Mesendoderm (in vitro differentiated cells): ENCODE results near the gene FOXJ3. TPM values are rescaled to one million over a fixed set of nuclear protein-coding genes. Genes with fewer than 3 reads are reported as not detected.

Experiments used
- DNase-seq: peaks from one replicate; pipeline ENCODE4 v3.0.0; 2013
- H2AK5ac ChIP-seq: 2 replicates; pipeline ENCODE4 v1.6.1; 2013; ENCODE audit warnings: low read length, inconsistent platforms
- H2BK120ac ChIP-seq: 2 replicates; pipeline ENCODE4 v1.6.1; 2013; ENCODE audit warnings: low read depth, mild to moderate bottlenecking, low read length, moderate library complexity, mixed read lengths
- H2BK15ac ChIP-seq: replicated peaks from 2 replicates; pipeline ENCODE4 v1.6.1; 2013; ENCODE audit warnings: low read depth, mild to moderate bottlenecking, moderate library complexity
- H2BK5ac ChIP-seq: 2 replicates; pipeline ENCODE4 v1.6.1; 2013; ENCODE audit warnings: low read length, inconsistent platforms
- H3K18ac ChIP-seq: 2 replicates; pipeline ENCODE4 v1.6.1; 2013; ENCODE audit warnings: mild to moderate bottlenecking, low read length, mixed read lengths
- H3K23ac ChIP-seq: one replicate; pipeline ENCODE4 v1.6.1; 2013; ENCODE audit warnings: low read length
- H3K27ac ChIP-seq: 2 replicates; pipeline ENCODE4 v1.5.1; 2013; ENCODE audit warnings: low read depth, mild to moderate bottlenecking, inconsistent platforms, low read length, moderate library complexity
- H3K27me3 ChIP-seq: 2 replicates; pipeline ENCODE4 v1.6.1; 2013; ENCODE audit warnings: low read length, control low read depth, mild to moderate bottlenecking, inconsistent platforms; ENCODE audit not compliant: insufficient read depth, poor library complexity
- H3K36me3 ChIP-seq: 2 replicates; pipeline ENCODE4 v1.6.1; 2013; ENCODE audit warnings: low read length, inconsistent platforms; ENCODE audit not compliant: control insufficient read depth, insufficient read depth
- H3K4ac ChIP-seq: one replicate; pipeline ENCODE4 v1.6.1; 2013; ENCODE audit warnings: low read depth, mild to moderate bottlenecking, low read length, moderate library complexity
- H3K4me1 ChIP-seq: 2 replicates; pipeline ENCODE4 v1.6.1; 2013; ENCODE audit warnings: low read depth, low read length, inconsistent platforms; ENCODE audit not compliant: control insufficient read depth
- H3K4me2 ChIP-seq: 2 replicates; pipeline ENCODE4 v1.6.1; 2013; ENCODE audit warnings: low read length
- H3K4me3 ChIP-seq: 2 replicates; pipeline ENCODE4 v1.5.1; 2013; ENCODE audit warnings: mild to moderate bottlenecking, low read length
- H3K56ac ChIP-seq: one replicate; pipeline ENCODE4 v1.6.1; 2013; ENCODE audit warnings: low read length
- H3K79me1 ChIP-seq: 2 replicates; pipeline ENCODE4 v1.6.1; 2013; ENCODE audit warnings: low read length, inconsistent platforms
- H3K79me2 ChIP-seq: 2 replicates; pipeline ENCODE4 v1.6.1; 2013; ENCODE audit warnings: mild to moderate bottlenecking, low read length; ENCODE audit not compliant: control insufficient read depth, insufficient read depth
- H3K9ac ChIP-seq: 2 replicates; pipeline ENCODE4 v1.6.1; 2013; ENCODE audit warnings: low read length, inconsistent platforms
- H4K5ac ChIP-seq: one replicate; pipeline ENCODE4 v1.6.1; 2013; ENCODE audit warnings: low read length
- H4K8ac ChIP-seq: one replicate; pipeline ENCODE4 v1.6.1; 2013; ENCODE audit warnings: low read depth, mild to moderate bottlenecking, control low read depth, low read length, moderate library complexity
- WGBS: extraction: QIAGEN DNeasy Blood & Tissue Kit; methylation state at CpG from one replicate; pipeline ENCODE4 v1.1.7; 2013; ENCODE audit warnings: low lambda C conversion rate, missing lambda C conversion rate; ENCODE audit not compliant: insufficient coverage; ENCODE audit errors: extremely low coverage; 5-methylcytosine and 5-hydroxymethylcytosine counted together
- polyA plus RNA-seq, 2 experiments: library from polyadenylated mRNA; stranded (reverse); fragments of 200-250 nt; gene quantifications; one replicate each; pipeline ENCODE4 v1.2.3, GENCODE V29; 2013

FOXJ3 gene
- 32.4 TPM for polyA plus RNA-seq (2013, experiment 1 of 2)
- 33.7 TPM for polyA plus RNA-seq (2013, experiment 2 of 2)

GRCh38 chr1:42335050-42335808, at the start of gene FOXJ3:
FOXJ3 (minus strand) TSS chr1:42335235; CDS start chr1:42311093, 24,142 bp downstream.
- no peak within 1 kb of the TSS for H2AK5ac ChIP-seq
- H3K4me2 ChIP-seq: peak within 1 kb of the TSS; percentile 86
- H3K56ac ChIP-seq: peak within 1 kb of the TSS; percentile 96
- no peak within 1 kb of the TSS for H3K23ac ChIP-seq
- H3K4me3 ChIP-seq: peak within 1 kb of the TSS; percentile 78
- H4K8ac ChIP-seq: no peak within 1 kb of the TSS
- peaks cover 8% of the 10 kb centered on the region for H3K4me1 ChIP-seq
- H3K27me3 ChIP-seq: no peaks in the 10 kb centered on the region
- H3K9ac ChIP-seq: peak within 1 kb of the TSS; percentile 93
- H3K79me2 ChIP-seq: peaks cover 41% of the 10 kb centered on the region
- H3K79me1 ChIP-seq: peaks cover 2% of the 10 kb centered on the region
- no peak within 1 kb of the TSS for H2BK15ac ChIP-seq
- peak within 1 kb of the TSS; percentile 44 for H4K5ac ChIP-seq
- H2BK5ac ChIP-seq: peak within 1 kb of the TSS; percentile 87
- WGBS: no CpG with 5 or more reads among the region's 79 CpGs
- H3K4ac ChIP-seq: peak within 1 kb of the TSS; percentile 84
- peak within 1 kb of the TSS; percentile 100 for H3K18ac ChIP-seq
- peak within 1 kb of the TSS; percentile 97 for H3K27ac ChIP-seq
- no peak within 1 kb of the TSS for H2BK120ac ChIP-seq
- no peaks in the 10 kb centered on the region for H3K36me3 ChIP-seq
- peak; percentile 99 for DNase-seq

GRCh38 chr1:42381280-42381673, 46.2 kb upstream of the FOXJ3 start:
- no peak for DNase-seq
- Histone ChIP-seq H3K23ac (no peak overlapping the region), H3K27ac (no peak overlapping the region), H3K4me3 (no peak overlapping the region), H3K4me1 (no peaks in the 10 kb centered on the region), H2BK15ac (no peak overlapping the region), H4K5ac (no peak overlapping the region), H2AK5ac (no peak overlapping the region), H3K79me1 (no peaks in the 10 kb centered on the region), H3K56ac (no peak overlapping the region), H4K8ac (no peak overlapping the region), H3K9ac (no peak overlapping the region), H2BK120ac (no peak overlapping the region), H3K27me3 (peaks cover 8% of the 10 kb centered on the region), H3K4me2 (peak overlapping the region; percentile 67), H3K4ac (no peak overlapping the region), H3K36me3 (no peaks in the 10 kb centered on the region), H3K18ac (no peak overlapping the region), H3K79me2 (no peaks in the 10 kb centered on the region), H2BK5ac (no peak overlapping the region)
- WGBS: no CpG with 5 or more reads among the region's 8 CpGs

- Histone ChIP-seq H3K9ac (peak within 1 kb of the TSS; percentile 34), H3K4me2 (peak within 1 kb of the TSS; percentile 79), H3K56ac (peak within 1 kb of the TSS; percentile 56), H3K27ac (no peak within 1 kb of the TSS), H2BK15ac (no peak within 1 kb of the TSS), H2BK120ac (no peak within 1 kb of the TSS), H3K4me1 (no peaks in the 10 kb centered on the region), H2BK5ac (no peak within 1 kb of the TSS), H3K18ac (no peak within 1 kb of the TSS), H3K23ac (no peak within 1 kb of the TSS), H3K4ac (no peak within 1 kb of the TSS), H2AK5ac (no peak within 1 kb of the TSS), H3K27me3 (peaks cover 8% of the 10 kb centered on the region), H4K5ac (no peak within 1 kb of the TSS), H3K4me3 (peak within 1 kb of the TSS; percentile 26), H3K36me3 (no peaks in the 10 kb centered on the region), H3K79me2 (no peaks in the 10 kb centered on the region), H3K79me1 (no peaks in the 10 kb centered on the region), H4K8ac (no peak within 1 kb of the TSS)
- no CpG with 5 or more reads among the region's 101 CpGs for WGBS
- DNase-seq: peak; percentile 62
These were observed 45.7 kb upstream of the FOXJ3 start, which contains the start of gene RIMKLA for GRCh38 chr1:42380586-42381279. RIMKLA (plus strand) TSS chr1:42380792; CDS start chr1:42380935, 143 bp downstream.

GRCh38 chr1:42379794-42380585, 45.0 kb upstream of the FOXJ3 start:
- DNase-seq: peak; percentile 74
- no peak overlapping the region for H3K27ac ChIP-seq

GRCh38 chr1:42372796-42373195, 37.8 kb upstream of the FOXJ3 start:
- H4K5ac ChIP-seq: no peak overlapping the region

More at GRCh38 chr1:42379794-42380585, 45.0 kb upstream of the FOXJ3 start:
- Histone ChIP-seq H3K79me1 (no peaks in the 10 kb centered on the region), H2BK5ac (no peak overlapping the region), H4K5ac (no peak overlapping the region), H2AK5ac (no peak overlapping the region), H3K27me3 (peaks cover 8% of the 10 kb centered on the region), H2BK120ac (no peak overlapping the region), H3K18ac (no peak overlapping the region), H3K4ac (no peak overlapping the region), H4K8ac (no peak overlapping the region), H2BK15ac (no peak overlapping the region), H3K36me3 (no peaks in the 10 kb centered on the region), H3K56ac (peak overlapping the region; percentile 31), H3K79me2 (no peaks in the 10 kb centered on the region), H3K9ac (no peak overlapping the region), H3K4me3 (no peak overlapping the region), H3K4me2 (peak overlapping the region; percentile 79), H3K4me1 (no peaks in the 10 kb centered on the region), H3K23ac (no peak overlapping the region)
- WGBS: no CpG with 5 or more reads among the region's 34 CpGs

More at GRCh38 chr1:42372796-42373195, 37.8 kb upstream of the FOXJ3 start:
- no CpG with 5 or more reads among the region's 2 CpGs for WGBS
- H3K4ac ChIP-seq: no peak overlapping the region
- no peak overlapping the region for H2BK5ac ChIP-seq
- no peaks in the 10 kb centered on the region for H3K27me3 ChIP-seq
- no peak overlapping the region for H2AK5ac ChIP-seq
- no peaks in the 10 kb centered on the region for H3K4me1 ChIP-seq
- no peak overlapping the region for H3K23ac ChIP-seq
- H3K27ac ChIP-seq: no peak overlapping the region
- H4K8ac ChIP-seq: no peak overlapping the region
- no peaks in the 10 kb centered on the region for H3K79me2 ChIP-seq
- no peak overlapping the region for H3K9ac ChIP-seq
- no peak overlapping the region for H3K18ac ChIP-seq
- DNase-seq: no peak
- no peaks in the 10 kb centered on the region for H3K36me3 ChIP-seq
- no peak overlapping the region for H3K4me2 ChIP-seq
- no peak overlapping the region for H2BK120ac ChIP-seq
- no peaks in the 10 kb centered on the region for H3K79me1 ChIP-seq
- no peak overlapping the region for H3K56ac ChIP-seq
- H3K4me3 ChIP-seq: no peak overlapping the region
- no peak overlapping the region for H2BK15ac ChIP-seq
